Ovary (tissue), 9 donors: ENCODE measurements around the gene TSPOAP1. TPM values are rescaled to one million over a fixed set of nuclear protein-coding genes. Genes with fewer than 3 reads are reported as not detected.
A peak's percentile ranks its signal among the peaks of the same experiment; 100 is the strongest.

Experiments used
- DNase-seq, 5 donors: peaks; one replicate each; pipeline ENCODE4 v3.0.0-alpha.2; 2019 to 2020
- H3K27ac ChIP-seq, 2 donors: fragments of 200-600 bp; one replicate each; pipeline versions ENCODE4 v1.5.1 to v1.8.0; 2019 to 2022
- H3K27me3 ChIP-seq: fragments of 200-600 bp; one replicate; pipeline ENCODE4 v1.8.0; 2022
- H3K36me3 ChIP-seq: fragments of 200-600 bp; sonication (generic); one replicate; pipeline ENCODE4 v1.5.1; 2019
- H3K4me1 ChIP-seq: one replicate; pipeline ENCODE4 v1.8.1; 2013; ENCODE audit warnings: mild to moderate bottlenecking, moderate library complexity; ENCODE audit not compliant: insufficient read depth
- H3K4me3 ChIP-seq: fragments of 200-600 bp; sonication (generic); one replicate; pipeline ENCODE4 v1.5.1; 2017
- H3K9me3 ChIP-seq, 2 donors: fragments of 200-600 bp in 1 of 2; sonication (generic) in 1 of 2; one replicate each; pipeline versions ENCODE4 v1.5.1 to v1.8.1; 2013 to 2019; ENCODE audit warnings: mild to moderate bottlenecking in 1 of 2, moderate library complexity in 1 of 2
- CTCF ChIP-seq, 3 donors: fragments of 450-650 bp in 2 of 3; fragments of 200-600 bp in 1 of 3; IDR thresholded peaks; one replicate each; pipeline versions ENCODE4 v1.5.1 to v1.8.0; 2016 to 2022; ENCODE audit warnings: antibody characterized with exemption in 3 of 3, mild to moderate bottlenecking in 1 of 3
- EP300 ChIP-seq: sonication (generic); formaldehyde crosslinking; IDR thresholded peaks from one replicate; pipeline ENCODE4 v1.6.1; 2017; ENCODE audit warnings: antibody characterized with exemption
- POLR2A ChIP-seq: fragments of 450-650 bp; IDR thresholded peaks from one replicate; pipeline ENCODE4 v1.6.1; 2017; ENCODE audit warnings: antibody characterized with exemption, mild to moderate bottlenecking, moderate library complexity
- WGBS, 3 donors: extraction: QIAGEN DNeasy Blood & Tissue Kit in 1 of 3; methylation state at CpG; one replicate each; pipeline versions ENCODE4 v1.1.5 to v1.1.7; 2013 to 2017; 5-methylcytosine and 5-hydroxymethylcytosine counted together
- intact Hi-C, 4 donors: fragments of 100-400 bp; cut with DNase I; formaldehyde crosslinking; loops; one replicate each; pipeline versions ENCODE4 v1.11.0 to v1.15.1; 2022 to 2023
- polyA plus RNA-seq, 2 donors: library from polyadenylated mRNA; stranded (reverse); fragments of 200-250 nt in 1 of 2; fragments of 350-450 nt in 1 of 2; fragmentation: Illumina TruSeq in 1 of 2; extraction: RNeasy Lipid Tissue Mini Kit (QIAGEN cat#74804) in 1 of 2; gene quantifications; one replicate each; pipeline ENCODE4 v1.2.3, GENCODE V29; 2013 to 2014
- total RNA-seq, 7 donors: library from RNA; depleted of rRNA in 2 of 7; stranded (reverse); fragments of >200 nt in 2 of 7; fragmentation: NEBNext Ultra II Directional in 3 of 7; extraction: Animal tissue kit (Norgen Biotek cat#: 25700) in 3 of 7; gene quantifications; one replicate each; pipeline versions ENCODE4 v1.1.0 to v1.2.4, GENCODE V29; 2016 to 2023
- donor health status: DM: no; HTN: no; CAD: no; lungs with moderate emphysema.
- donor health status: DM: no; HTN: no; CAD: no.
- donor health status: Bipolar disorder and iron deficiency.
- donor health status: DM: yes; HTN: yes; CAD: no.
- donor health status: DM: no; HTN: no; CAD: no.
- donor health status: DM: yes; HTN: yes; CAD: no.

Gene TSPOAP1
- total and polyA plus RNA-seq, 9 donors, result 8.3 to 49.1 (median 37.5) TPM

GRCh38 chr17:58353389-58353825, 24.8 kb upstream of the TSPOAP1 start:
- TF ChIP-seq EP300 (no peak), CTCF (IDR thresholded peaks at IDR 0.05) (no peak), POLR2A (no peak)
- no peak overlapping the region for H3K4me3 ChIP-seq
- WGBS, 3 donors, result 69 to 76% (median 73%) methylated on average over 4 of the region's 4 CpGs
- no peaks in the 10 kb centered on the region for H3K27me3 ChIP-seq
- H3K9me3 ChIP-seq, result no peaks in the 10 kb centered on the region
- peaks cover 5% of the 10 kb centered on the region for H3K4me1 ChIP-seq
- H3K27ac ChIP-seq, result peak overlapping the region in 1 of 2 donors; percentile 90
- no peaks in the 10 kb centered on the region for H3K36me3 ChIP-seq
- intact Hi-C loops, result no loop called here
- no peak for DNase-seq

DNA sequence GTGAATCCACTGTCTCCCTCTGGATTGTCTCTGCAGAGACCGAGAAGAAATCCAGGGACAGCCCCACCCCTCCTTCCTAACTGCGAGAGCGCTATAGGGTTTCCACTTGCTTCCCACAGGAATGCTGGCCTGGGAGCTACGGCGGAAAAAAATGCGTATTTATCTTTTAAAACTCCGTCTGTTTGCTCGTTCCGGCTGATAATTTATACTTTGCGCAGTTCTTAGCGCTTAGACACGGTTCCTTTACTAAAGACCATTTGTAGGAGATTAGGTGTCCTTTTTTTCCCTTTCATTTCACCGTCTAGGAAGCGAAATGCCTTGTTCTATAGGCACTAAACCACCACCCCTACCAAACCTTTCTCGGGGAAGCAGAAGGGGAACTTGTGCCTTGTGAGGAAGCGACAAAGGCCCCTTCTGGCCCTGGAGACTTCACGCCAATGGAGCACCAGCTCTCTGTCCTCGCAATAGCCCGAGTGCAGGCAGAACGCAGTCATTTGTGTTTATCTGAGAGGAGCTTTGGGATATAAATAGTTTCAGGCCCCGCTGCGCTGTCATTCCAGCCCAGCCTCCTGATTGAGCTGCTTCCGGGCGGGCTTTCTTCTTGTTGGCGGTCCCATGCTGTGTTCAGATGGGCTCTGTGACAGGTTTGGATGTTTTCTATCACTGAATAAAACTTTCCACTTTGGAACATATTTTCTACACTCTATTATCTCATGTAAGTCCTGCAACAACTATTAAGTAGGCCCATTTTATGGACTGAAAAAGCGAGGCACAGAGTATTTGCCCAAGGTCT, 24.2 kb upstream of the TSPOAP1 start:
- H3K36me3 ChIP-seq, result no peaks in the 10 kb centered on the region
- DNase-seq, result peak in 4 of 5 donors; percentile 24 to 46 (median 44)
- intact Hi-C loops, result no loop called here
- WGBS, 3 donors, result 2 to 5% (median 3%) methylated on average over 26 of the region's 26 CpGs
- peak overlapping the region; percentile 89 for H3K4me3 ChIP-seq
- H3K27me3 ChIP-seq, result no peaks in the 10 kb centered on the region
- peak overlapping the region; percentile 69 to 90 for H3K27ac ChIP-seq
- H3K4me1 ChIP-seq, result peaks cover 5% of the 10 kb centered on the region
- no peak for TF ChIP-seq EP300
- no peak for TF ChIP-seq CTCF (IDR thresholded peaks at IDR 0.05)
- TF ChIP-seq POLR2A, result no peak
- H3K9me3 ChIP-seq, result no peaks in the 10 kb centered on the region

DNA sequence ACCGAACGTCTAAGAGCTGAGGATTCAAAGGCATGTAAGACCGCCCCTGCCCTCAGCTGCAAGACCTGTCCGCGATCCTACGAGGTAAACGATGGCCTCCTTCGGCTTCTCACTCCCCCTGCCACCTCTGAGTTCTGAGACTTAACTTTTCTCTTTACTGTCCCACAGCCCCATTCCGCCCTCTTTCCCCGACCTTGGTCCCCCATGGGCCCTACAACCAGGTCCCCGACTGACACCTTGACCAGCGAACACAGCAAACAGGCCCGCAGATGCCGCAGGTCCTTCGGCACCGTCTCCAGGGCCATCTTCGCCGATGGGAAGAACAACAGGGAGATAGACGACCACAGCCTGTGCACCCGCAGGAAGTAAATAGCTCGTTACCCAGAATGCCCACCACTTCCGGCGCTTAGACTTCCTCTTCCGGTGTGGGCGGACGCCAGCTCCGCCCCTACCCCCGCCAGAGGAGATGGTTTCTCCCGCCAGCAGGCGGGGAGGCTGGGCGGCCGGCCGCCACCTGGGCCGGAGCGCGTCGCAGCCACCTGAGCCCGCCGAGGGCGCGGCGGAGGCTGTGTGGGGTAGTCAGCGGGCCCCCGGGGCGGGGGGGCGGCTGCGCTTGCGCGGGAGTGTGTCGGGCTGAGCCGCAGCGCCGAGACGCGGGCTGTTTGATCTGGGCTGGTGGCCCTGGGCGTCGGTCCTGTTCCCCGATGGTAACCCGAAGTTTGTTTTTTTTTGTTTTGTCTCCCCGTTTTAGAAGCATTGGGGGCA, 23.4 kb upstream of the TSPOAP1 start, which contains the start of gene SUPT4H1:
SUPT4H1 (minus strand) TSS at position 371 of the 765 bp plus-strand sequence; CDS start at position 305, 66 bp downstream.
- Histone ChIP-seq H3K27me3 (no peaks in the 10 kb centered on the region), H3K4me3 (peak within 1 kb of the TSS; percentile 89), H3K36me3 (no peaks in the 10 kb centered on the region), H3K4me1 (peaks cover 5% of the 10 kb centered on the region), H3K27ac (peak within 1 kb of the TSS; percentile 69 to 90), H3K9me3 (no peaks in the 10 kb centered on the region)
- peak; percentile 84 to 93 (median 89) for DNase-seq
- peak in 2 of 3 donors; percentile 43 to 45 for TF ChIP-seq CTCF (IDR thresholded peaks at IDR 0.05)
- TF ChIP-seq POLR2A, result peak; percentile 89
- no peak for TF ChIP-seq EP300
- WGBS, 3 donors, result 0% methylated on average over 43 to 60 of the region's 60 CpGs
- intact Hi-C loops, result no loop called here

GRCh38 chr17:58351182-58351581, 22.6 kb upstream of the TSPOAP1 start:
- DNase-seq, result no peak
- H3K27ac ChIP-seq, result no peak overlapping the region
- intact Hi-C loops, result no loop called here
- H3K4me1 ChIP-seq, result peaks cover 5% of the 10 kb centered on the region
- TF ChIP-seq EP300, result no peak
- no peak for TF ChIP-seq POLR2A
- TF ChIP-seq CTCF (IDR thresholded peaks at IDR 0.05), result no peak
- H3K36me3 ChIP-seq, result no peaks in the 10 kb centered on the region
- H3K9me3 ChIP-seq, result no peaks in the 10 kb centered on the region
- H3K27me3 ChIP-seq, result no peaks in the 10 kb centered on the region
- peak overlapping the region; percentile 89 for H3K4me3 ChIP-seq
- 56 to 67% (median 63%) methylated on average over 4 of the region's 4 CpGs for WGBS, 3 donors
